ENCODE results near the gene INO80.
"Not testable (repeated sequence)": the region's sequence is repeated elsewhere in the genome, so short reads cannot be mapped to it uniquely, and the experiment has no call there.

INO80 gene

DNA sequence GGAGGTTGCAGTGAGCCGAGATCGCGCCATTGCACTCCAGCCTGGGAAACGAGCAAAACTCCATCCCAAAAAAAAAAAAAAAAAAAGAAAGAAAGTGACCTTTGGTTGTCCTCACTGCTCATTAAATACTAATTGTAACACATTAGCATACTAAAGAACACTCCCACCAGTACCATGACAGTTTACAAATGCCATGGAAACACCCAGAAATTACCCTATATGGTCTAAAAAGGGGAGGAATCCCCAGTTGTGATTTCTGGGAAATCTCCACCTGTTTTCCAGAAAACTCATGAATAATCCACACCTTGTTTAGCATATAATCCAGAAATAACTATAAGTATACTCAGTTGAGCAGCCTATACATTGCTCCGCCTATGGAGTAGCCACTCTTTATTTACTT is 23.5 kb upstream of the INO80 start:
- Histone ChIP-seq H3K4me2 (ENCODE audit: low read depth, low read length, poor library complexity, severe bottlenecking) (no peak overlapping the region), H3K4me3 (ENCODE audit: low read length, poor library complexity, severe bottlenecking) (no peak overlapping the region), H2AFZ (ENCODE audit: low read length) (no peak overlapping the region), H3K9me3 (ENCODE audit: insufficient read depth, low read depth, low read length) (no peaks in the 10 kb centered on the region), H3K4me1 (ENCODE audit: insufficient read depth, low read length, poor library complexity, severe bottlenecking) (no peaks in the 10 kb centered on the region), H3K9ac (ENCODE audit: low read depth, low read length, poor library complexity, severe bottlenecking) (no peak overlapping the region), H3K36me3 (ENCODE audit: insufficient read depth, low read length) (no peaks in the 10 kb centered on the region), H3K27me3 (ENCODE audit: insufficient read depth, low read length, poor library complexity, severe bottlenecking) (no peaks in the 10 kb centered on the region), H3K9me2 (replicated peaks; ENCODE audit: low read depth, low read length) (no peaks in the 10 kb centered on the region), H4K20me1 (ENCODE audit: insufficient read depth, low read length, poor library complexity, severe bottlenecking) (no peaks in the 10 kb centered on the region), H3F3A (ENCODE audit: low read depth) (no peaks in the 10 kb centered on the region), H3K79me2 (ENCODE audit: insufficient read depth, low read length) (no peaks in the 10 kb centered on the region)
- no peak for TF ChIP-seq CTCF (conservative IDR thresholded peaks at IDR 0.05; ENCODE audit: low read length)
- TF ChIP-seq EZH2phosphoT487 (IDR thresholded peaks at IDR 0.05; ENCODE audit: borderline replicate concordance): no peak

- H3K4me1 ChIP-seq (ENCODE audit: insufficient read depth, low read length, poor library complexity, severe bottlenecking); H4K20me1 ChIP-seq (ENCODE audit: insufficient read depth, low read length, poor library complexity, severe bottlenecking); H3K36me3 ChIP-seq (ENCODE audit: insufficient read depth, low read length); H3K27me3 ChIP-seq (ENCODE audit: insufficient read depth, low read length, poor library complexity, severe bottlenecking); H3K9me3 ChIP-seq (ENCODE audit: insufficient read depth, low read depth, low read length); H3K9ac ChIP-seq (ENCODE audit: low read depth, low read length, poor library complexity, severe bottlenecking); H3K4me2 ChIP-seq (ENCODE audit: low read depth, low read length, poor library complexity, severe bottlenecking); H2AFZ ChIP-seq (ENCODE audit: low read length); H3K4me3 ChIP-seq (ENCODE audit: low read length, poor library complexity, severe bottlenecking); H3K9me2 ChIP-seq (replicated peaks; ENCODE audit: low read depth, low read length); H3F3A ChIP-seq (ENCODE audit: low read depth); H3K79me2 ChIP-seq (ENCODE audit: insufficient read depth, low read length): not testable (repeated sequence)
Measured at GRCh38 chr15:41139112-41139511, 23.0 kb upstream of the INO80 start.

- not testable (repeated sequence) for H3K9me2 ChIP-seq (replicated peaks; ENCODE audit: low read depth, low read length); H3K9ac ChIP-seq (ENCODE audit: low read depth, low read length, poor library complexity, severe bottlenecking); H3K27me3 ChIP-seq (ENCODE audit: insufficient read depth, low read length, poor library complexity, severe bottlenecking); H3K4me1 ChIP-seq (ENCODE audit: insufficient read depth, low read length, poor library complexity, severe bottlenecking); H3F3A ChIP-seq (ENCODE audit: low read depth); H3K9me3 ChIP-seq (ENCODE audit: insufficient read depth, low read depth, low read length); H3K79me2 ChIP-seq (ENCODE audit: insufficient read depth, low read length); H2AFZ ChIP-seq (ENCODE audit: low read length); H3K4me2 ChIP-seq (ENCODE audit: low read depth, low read length, poor library complexity, severe bottlenecking); H3K36me3 ChIP-seq (ENCODE audit: insufficient read depth, low read length); H4K20me1 ChIP-seq (ENCODE audit: insufficient read depth, low read length, poor library complexity, severe bottlenecking); H3K4me3 ChIP-seq (ENCODE audit: low read length, poor library complexity, severe bottlenecking)
Measured at GRCh38 chr15:41135580-41135979, 19.5 kb upstream of the INO80 start.

- TF ChIP-seq CTCF (conservative IDR thresholded peaks at IDR 0.05; ENCODE audit: low read length) (no peak), EZH2phosphoT487 (IDR thresholded peaks at IDR 0.05; ENCODE audit: borderline replicate concordance) (no peak)
- H3K4me1 ChIP-seq (ENCODE audit: insufficient read depth, low read length, poor library complexity, severe bottlenecking): no peaks in the 10 kb centered on the region
- H4K20me1 ChIP-seq (ENCODE audit: insufficient read depth, low read length, poor library complexity, severe bottlenecking): no peaks in the 10 kb centered on the region
- H3K9ac ChIP-seq (ENCODE audit: low read depth, low read length, poor library complexity, severe bottlenecking): no peak overlapping the region
- H3K9me2 ChIP-seq (replicated peaks; ENCODE audit: low read depth, low read length): no peaks in the 10 kb centered on the region
- no peaks in the 10 kb centered on the region for H3K79me2 ChIP-seq (ENCODE audit: insufficient read depth, low read length)
- H3K9me3 ChIP-seq (ENCODE audit: insufficient read depth, low read depth, low read length): no peaks in the 10 kb centered on the region
- H3F3A ChIP-seq (ENCODE audit: low read depth): no peaks in the 10 kb centered on the region
- H3K4me2 ChIP-seq (ENCODE audit: low read depth, low read length, poor library complexity, severe bottlenecking): no peak overlapping the region
- no peaks in the 10 kb centered on the region for H3K27me3 ChIP-seq (ENCODE audit: insufficient read depth, low read length, poor library complexity, severe bottlenecking)
- H3K36me3 ChIP-seq (ENCODE audit: insufficient read depth, low read length): no peaks in the 10 kb centered on the region
- no peak overlapping the region for H3K4me3 ChIP-seq (ENCODE audit: low read length, poor library complexity, severe bottlenecking)
- no peak overlapping the region for H2AFZ ChIP-seq (ENCODE audit: low read length)
Measured at GRCh38 chr15:41133454-41133853, 17.4 kb upstream of the INO80 start.

- not testable (repeated sequence) for H3K9me2 ChIP-seq (replicated peaks; ENCODE audit: low read depth, low read length); H3K4me2 ChIP-seq (ENCODE audit: low read depth, low read length, poor library complexity, severe bottlenecking); H3K36me3 ChIP-seq (ENCODE audit: insufficient read depth, low read length); H3K9ac ChIP-seq (ENCODE audit: low read depth, low read length, poor library complexity, severe bottlenecking); H3F3A ChIP-seq (ENCODE audit: low read depth); H3K4me1 ChIP-seq (ENCODE audit: insufficient read depth, low read length, poor library complexity, severe bottlenecking); H3K27me3 ChIP-seq (ENCODE audit: insufficient read depth, low read length, poor library complexity, severe bottlenecking); H3K4me3 ChIP-seq (ENCODE audit: low read length, poor library complexity, severe bottlenecking); H3K79me2 ChIP-seq (ENCODE audit: insufficient read depth, low read length); H4K20me1 ChIP-seq (ENCODE audit: insufficient read depth, low read length, poor library complexity, severe bottlenecking); H2AFZ ChIP-seq (ENCODE audit: low read length); H3K9me3 ChIP-seq (ENCODE audit: insufficient read depth, low read depth, low read length)
Measured at GRCh38 chr15:41132094-41132493, 16.0 kb upstream of the INO80 start.

Measured in Loucy (cell line).